ENCODE measurements around the gene MGAT4A. TPM values are rescaled to one million over a fixed set of nuclear protein-coding genes. Genes with fewer than 3 reads are reported as not detected.
"Not testable (repeated sequence)": the region's sequence is repeated elsewhere in the genome, so short reads cannot be mapped to it uniquely, and the experiment has no call there.

Gene MGAT4A
- total RNA-seq, 2 donors from 2014 or later: 34.2 to 36.2 TPM

DNA sequence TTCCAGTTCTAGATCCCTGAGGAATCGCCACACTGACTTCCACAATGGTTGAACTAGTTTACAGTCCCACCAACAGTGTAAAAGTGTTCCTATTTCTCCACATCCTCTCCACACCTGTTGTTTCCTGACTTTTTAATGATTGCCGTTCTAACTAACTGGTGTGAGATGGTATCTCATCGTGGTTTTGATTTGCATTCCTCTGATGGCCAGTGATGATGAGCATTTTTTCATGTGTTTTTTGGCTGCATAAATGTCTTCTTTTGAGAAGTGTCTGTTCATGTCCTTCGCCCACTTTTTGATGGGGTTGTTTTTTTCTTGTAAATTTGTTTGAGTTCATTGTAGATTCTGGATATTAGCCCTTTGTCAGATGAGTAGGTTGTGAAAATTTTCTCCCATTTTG, 136.3 kb downstream of the MGAT4A start:
- intact Hi-C loops (cut with DNase I); DNase-seq (ENCODE audit: low spot score): not testable (repeated sequence)

DNA sequence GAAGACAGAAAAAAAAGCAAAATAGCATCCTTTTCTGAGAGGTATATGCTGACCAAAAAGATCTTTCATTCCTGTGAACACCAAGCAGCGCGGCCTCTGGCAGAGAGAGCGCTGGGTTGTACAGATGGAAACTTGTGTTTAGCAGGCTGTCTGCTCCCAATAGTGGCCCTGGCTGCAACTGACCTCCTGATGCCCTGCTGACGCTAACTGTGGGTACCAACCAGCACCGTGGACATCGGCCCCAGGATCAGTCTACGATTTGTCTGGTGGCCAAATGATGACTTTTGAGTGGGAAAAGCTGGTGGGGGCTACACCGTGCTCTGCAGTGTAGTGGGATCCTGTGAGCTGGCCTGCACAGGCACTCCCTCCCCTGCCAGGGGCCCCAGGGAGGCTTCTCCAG, 138.4 kb downstream of the MGAT4A start:
- no peak for DNase-seq (ENCODE audit: low spot score)
- intact Hi-C loops (cut with DNase I): no loop called here

DNA sequence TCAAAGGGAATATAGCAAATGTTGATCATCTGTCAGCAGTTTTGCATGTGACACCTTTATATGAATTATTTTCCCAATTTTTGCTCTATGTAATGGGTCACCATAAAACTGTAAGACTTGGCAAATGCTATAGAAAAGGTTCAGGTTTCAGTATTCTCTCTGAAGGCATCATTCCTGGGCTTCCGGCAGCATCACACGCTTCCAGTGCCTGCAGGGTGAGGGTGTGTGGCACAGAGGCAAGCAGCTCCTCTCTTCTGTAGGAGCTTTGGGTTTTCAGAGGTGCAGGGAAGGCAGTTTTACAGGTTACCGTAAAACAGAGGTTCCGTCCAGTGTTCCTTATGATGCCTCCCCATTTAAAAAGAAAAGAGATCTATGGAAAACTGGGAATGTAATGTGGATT, 141.4 kb downstream of the MGAT4A start:
- DNase-seq (ENCODE audit: low spot score): no peak
- intact Hi-C loops (cut with DNase I): no loop called here

DNA sequence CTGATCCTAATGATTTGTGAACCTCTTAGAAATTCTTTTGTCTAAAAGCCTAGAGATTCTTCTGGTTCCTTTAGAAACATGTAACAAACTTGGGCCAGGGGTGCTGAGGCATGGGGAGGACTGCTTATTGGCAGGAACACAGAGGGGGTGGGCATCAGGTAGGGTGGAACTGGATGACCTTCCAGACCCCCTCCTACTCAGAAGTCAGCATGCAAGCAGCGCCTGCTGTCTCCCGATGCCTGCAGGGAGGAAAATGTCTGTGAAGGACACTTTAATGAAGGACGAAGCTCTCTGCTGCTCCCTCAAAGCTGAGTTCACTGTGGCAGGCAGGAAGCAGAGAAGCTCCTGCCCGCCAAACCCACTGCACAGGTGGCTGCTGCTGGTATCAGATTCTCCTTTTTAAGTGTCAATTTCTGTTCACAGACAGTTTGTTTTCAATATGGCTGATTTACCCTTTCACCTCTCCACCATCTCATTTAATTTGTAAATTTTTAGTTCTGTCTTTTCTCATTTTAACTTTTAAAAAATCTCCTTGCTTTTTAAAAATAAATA, 142.0 kb downstream of the MGAT4A start:
- intact Hi-C loops (cut with DNase I): no loop called here
- no peak for DNase-seq (ENCODE audit: low spot score)

DNA sequence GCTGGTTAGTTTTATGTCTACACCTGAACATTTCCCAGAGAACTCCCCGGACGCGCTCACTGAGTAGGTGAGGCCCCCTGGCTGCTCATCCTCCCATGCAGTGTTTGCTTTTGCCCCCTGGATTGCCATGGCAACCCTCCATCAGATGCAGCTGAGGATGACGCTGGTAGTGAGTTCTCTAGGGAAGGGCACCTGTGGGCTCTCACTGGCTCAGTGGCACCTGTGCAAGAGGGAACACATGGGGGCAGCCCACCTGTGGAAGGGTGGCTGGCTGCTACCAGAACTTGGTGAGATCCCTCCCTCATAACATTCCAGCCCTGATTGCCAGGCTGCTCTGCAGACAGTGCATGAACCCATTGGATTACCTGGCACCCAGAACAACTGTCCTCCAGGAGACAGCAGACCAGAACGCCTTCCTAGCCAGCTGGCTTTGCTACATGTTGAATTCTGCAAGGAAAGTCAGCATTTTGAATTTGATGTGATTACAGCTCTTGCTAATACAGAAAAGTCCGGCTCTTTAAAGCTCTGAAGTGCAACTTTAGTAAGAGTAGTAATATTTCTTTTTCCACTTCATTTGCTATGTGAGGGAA, 144.3 kb downstream of the MGAT4A start:
- DNase-seq (ENCODE audit: low spot score): no peak

DNA sequence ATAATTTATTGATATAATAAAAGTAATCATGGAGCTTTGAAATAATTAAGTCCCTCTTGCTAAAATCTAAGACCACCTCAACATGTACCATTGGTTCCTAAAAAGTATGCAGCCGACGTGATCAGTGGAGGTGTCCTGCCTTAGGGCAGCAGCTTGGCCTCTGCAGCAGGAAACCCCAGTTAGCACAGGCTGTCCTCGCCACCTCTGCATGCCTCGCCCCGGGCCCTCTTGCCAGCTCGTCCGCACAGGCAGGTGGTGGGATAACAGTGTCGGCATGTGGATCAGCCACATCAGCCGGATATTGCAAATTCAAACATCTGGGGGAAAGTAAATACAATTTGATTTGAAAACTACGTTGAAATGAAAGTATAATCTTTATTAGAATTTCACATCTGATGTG, 145.5 kb downstream of the MGAT4A start:
- no peak for DNase-seq (ENCODE audit: low spot score)
- intact Hi-C loops (cut with DNase I): no loop called here

More for the DNA sequence above, 144.3 kb downstream of the MGAT4A start:
- intact Hi-C loops (cut with DNase I): no loop called here

DNA sequence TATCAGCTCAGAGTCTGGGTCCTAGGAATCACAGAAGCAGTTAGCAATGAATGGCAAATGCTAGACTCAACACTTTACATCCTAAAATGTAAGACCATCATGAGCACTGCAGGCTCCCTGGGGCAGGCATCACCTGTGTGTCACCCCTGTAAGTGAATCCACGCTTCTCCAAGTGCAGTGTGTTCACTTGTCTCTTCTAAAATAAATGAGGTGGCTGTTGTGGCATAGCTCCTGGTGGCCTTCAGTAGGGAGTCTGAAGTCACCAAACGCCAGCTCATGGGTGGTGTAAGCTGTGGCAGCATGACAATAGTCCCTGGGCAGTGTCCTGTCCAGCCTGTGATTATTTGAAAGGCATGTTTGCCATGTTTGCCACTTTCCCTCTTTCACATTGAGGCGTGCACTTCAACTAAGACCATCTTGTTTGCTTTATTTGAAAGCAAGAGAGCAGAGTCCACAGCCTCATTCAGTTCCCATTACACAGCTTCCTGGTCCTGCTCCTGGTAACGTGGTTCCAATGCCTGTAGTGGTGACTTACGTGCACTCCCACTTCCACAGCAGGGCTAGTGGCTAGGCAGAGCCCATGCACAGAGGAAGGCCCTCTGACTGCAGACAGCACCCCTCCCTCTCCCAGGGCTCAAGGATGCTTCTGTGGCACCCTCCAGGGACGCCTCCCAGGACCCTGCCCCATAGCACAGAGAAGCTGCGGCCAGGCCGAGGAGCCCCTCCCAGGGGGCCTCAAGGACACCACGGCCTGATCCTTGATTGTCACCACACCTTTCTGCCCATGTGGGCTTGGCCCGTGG, 146.9 kb downstream of the MGAT4A start:
- no peak for DNase-seq (ENCODE audit: low spot score)
- intact Hi-C loops (cut with DNase I): no loop called here

DNA sequence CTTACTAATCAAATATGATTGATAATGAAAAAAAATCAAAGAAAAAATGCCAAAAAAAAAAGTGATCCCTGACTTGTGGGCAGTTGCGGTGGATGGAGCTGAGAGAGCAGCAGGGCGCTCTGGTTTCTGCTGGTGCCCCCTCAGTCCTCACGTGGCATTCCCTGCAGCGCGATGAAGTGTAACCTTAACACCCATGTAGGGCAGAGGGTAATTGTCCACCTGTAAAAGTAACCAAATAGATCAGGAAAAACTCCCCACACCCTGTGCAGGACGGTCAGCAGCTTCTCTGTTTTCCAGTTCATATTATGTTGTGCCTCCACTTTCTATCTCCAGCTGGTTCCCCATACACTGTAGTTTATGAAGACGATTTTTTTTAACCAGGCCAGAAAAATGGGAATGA, 147.7 kb downstream of the MGAT4A start:
- DNase-seq (ENCODE audit: low spot score): no peak
- intact Hi-C loops (cut with DNase I): no loop called here

DNA sequence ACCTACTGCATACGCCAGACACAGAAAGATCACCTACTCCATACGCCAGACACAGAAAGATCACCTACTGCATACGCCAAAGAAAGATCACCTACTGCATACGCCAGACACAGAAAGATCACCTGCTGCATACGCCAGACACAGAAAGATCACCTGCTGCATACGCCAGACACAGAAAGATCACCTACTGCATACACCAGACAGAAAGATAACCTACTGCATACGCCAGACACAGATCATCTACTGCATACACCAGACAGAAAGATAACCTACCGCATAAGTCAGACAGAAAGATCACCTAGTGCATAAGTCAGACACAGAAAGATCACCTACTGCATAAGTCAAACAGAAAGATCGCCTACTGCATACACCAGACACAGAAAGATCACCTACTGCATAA, 148.4 kb downstream of the MGAT4A start:
- no peak for DNase-seq (ENCODE audit: low spot score)
- intact Hi-C loops (cut with DNase I): no loop called here

DNA sequence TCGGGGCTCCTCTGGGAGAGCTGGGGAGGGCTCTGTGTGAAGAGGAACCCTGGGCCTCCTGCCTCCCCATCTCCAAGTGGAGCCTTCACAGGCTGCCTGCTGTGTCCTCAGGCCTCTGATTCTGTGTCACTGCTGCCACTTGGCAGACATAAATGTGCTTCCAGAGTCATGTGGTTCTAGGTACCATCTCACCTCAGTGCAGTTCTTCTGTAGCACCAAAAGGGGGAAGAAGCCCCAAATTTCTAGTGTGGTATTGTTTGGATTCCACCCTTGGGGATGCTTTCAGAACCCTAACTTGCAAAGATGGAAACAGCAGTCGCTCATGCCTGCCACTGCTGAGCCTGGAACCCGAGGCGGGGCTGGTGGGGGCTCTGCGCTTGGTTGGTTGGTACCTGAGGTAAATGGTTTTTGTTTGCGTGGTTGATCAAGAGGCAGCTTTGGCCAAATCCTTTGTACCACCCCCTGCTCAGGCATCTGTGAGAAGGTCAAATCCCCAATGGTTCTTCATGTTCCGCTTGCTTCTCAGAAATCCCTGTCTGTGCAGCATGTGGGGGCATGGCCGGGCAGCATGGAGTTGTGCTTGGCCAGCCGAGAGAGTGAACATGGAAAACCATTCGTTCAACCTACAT, 150.2 kb downstream of the MGAT4A start:
- DNase-seq (ENCODE audit: low spot score): no peak
- intact Hi-C loops (cut with DNase I): no loop called here

DNA sequence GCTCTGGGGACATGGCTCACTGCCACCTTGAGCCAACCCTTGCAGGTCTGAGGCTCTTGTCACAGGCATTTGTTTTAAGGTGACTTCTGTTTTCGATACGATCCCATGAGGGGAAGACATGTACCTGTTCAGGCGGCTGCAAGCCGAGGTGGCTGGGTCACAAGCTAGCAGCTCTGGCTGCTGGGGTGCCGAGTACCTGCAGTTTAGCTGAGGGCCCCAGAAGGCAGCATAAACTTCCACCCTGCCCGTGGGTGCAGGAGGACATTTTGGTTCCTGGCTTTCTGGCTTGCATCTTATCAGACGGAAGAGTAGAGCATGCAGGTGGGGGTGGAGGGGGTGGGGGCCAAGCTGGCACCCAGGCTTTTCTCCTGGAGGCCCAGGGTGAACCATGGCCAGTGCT, 151.0 kb downstream of the MGAT4A start:
- intact Hi-C loops (cut with DNase I): no loop called here

DNA sequence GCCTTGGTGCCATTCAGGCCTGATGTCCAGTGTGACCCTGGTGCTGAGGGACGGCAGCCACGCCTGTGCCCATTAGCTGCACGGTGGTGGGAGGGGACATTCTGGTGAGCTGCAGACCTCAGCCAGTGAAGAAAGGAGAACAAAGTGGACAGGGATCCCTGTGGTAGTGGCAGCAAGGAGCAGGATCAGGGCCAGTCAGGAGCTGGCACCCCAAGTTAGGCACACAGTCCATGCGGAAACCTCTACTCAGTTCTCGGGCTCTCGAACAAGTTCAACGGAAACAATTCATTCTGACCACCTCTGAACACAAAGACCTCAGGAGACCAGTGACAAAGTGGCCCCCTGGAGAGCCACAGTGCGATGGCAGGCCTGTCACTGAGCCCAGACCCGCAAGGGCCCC, 152.7 kb downstream of the MGAT4A start:
- no peak for DNase-seq (ENCODE audit: low spot score)
- intact Hi-C loops (cut with DNase I): no loop called here

More for the DNA sequence above, 151.0 kb downstream of the MGAT4A start:
- no peak for DNase-seq (ENCODE audit: low spot score)

DNA sequence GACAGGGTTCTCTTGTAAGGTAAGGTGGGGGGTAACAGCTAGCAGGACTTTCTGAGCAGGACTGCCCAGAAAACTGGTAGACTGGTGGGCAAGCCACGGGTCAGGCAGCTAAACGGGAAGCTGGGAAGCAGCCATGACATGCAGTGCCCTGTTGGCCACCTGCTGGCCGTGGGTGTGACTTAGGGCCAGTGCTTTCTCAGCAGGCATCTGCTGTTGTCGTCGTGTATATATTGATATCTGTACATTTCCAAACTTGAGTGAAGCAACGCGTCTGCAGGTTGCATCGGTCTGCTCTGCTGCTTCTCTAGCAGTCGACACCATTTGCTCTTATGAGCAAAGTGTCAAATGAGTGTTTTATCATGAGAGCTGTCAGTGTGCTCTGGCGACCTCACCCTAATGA, 153.6 kb downstream of the MGAT4A start:
- DNase-seq (ENCODE audit: low spot score): no peak
- intact Hi-C loops (cut with DNase I): no loop called here

DNA sequence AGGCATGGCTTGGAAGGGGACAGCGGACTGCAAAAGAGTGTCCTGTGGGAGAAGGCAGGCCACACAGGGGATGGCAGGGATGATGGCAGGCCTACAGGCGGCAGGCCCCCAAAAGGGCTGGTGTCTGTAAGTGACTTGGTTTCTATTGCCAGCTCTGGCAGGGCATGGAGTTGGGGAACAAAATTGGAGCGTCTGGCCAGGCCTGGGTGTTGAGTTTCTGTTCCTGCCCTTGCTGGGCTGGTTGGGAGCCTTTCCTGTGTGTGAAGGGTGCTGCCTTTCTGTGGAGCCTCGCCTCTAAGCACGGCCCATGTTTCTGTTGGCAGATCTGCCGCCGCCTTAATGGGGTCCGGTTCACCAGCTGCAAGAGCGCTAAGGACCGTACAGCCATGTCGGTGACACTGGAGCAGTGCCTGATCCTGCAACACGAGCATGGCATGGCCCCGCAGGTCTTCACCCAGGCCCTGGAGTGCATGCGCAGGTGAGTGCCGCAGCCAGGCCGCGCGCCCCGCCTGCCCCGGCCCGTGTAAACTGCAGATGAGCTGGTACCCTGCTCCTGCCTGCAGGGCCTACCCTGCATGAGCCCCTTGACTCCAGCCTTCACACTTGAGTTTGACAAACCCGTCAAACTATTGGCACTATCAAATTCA, 154.1 kb downstream of the MGAT4A start:
- no peak for DNase-seq (ENCODE audit: low spot score)
- intact Hi-C loops (cut with DNase I): no loop called here

DNA sequence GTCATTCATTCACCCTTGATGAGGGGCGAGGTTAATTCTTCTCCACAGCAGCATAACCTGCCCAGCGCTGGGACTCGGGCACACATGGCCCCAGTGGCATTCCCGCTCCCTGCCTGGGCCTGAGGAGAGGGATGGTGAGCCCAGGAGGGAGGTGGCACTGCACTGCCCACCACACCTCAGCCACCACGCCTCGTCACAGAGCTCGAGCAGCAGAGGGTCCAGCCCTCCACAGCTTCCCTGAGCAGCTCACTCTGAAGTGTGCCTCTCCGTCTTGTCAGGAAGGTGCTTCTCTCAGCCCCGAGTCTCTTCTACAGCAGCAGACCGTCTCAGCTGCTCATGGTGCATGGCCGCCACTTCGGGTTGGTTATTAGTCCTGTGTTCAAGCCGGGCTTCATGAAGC, 157.5 kb downstream of the MGAT4A start:
- intact Hi-C loops (cut with DNase I): no loop called here
- DNase-seq (ENCODE audit: low spot score): no peak

DNA sequence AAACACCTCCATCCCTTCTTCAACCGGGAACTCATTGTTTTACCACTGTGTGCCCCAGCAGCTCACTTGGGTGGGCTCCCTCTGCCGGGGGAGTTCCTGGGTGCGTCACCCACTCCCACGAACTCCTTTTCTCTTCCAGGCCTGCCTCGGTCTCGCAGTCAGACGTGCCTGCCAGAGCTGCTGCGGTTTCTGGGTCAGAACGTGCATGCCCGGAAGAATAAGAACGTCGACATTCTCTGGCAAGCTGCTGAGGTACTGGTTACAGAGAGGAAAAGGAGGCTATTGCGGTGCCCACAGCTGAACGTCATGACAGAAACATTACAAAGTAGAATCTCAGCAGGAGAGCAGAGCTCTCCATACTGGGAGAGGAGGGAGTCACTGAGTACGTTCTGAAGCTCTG, 158.3 kb downstream of the MGAT4A start:
- no peak for DNase-seq (ENCODE audit: low spot score)
- intact Hi-C loops (cut with DNase I): no loop called here

DNA sequence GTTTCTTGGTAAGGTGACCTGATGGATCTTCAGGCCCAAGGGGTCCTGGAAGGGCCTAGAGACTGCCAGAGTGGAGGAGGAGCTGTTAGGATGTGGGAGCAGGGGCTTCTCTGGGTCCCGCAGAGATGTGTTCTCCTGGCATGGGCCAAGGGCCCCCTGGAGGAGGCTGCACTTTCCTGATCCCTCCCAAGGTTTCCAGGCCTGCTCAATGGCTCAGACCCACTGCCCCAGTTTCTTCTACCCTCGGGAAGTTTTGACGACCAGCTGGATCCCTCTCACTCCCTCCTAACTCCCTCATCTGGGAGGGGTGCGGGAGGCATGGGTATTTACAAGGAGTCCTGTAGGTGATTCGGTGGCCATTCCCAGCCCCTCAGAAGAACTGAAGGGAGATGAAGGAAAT, 158.7 kb downstream of the MGAT4A start:
- intact Hi-C loops (cut with DNase I): no loop called here
- no peak for DNase-seq (ENCODE audit: low spot score)

DNA sequence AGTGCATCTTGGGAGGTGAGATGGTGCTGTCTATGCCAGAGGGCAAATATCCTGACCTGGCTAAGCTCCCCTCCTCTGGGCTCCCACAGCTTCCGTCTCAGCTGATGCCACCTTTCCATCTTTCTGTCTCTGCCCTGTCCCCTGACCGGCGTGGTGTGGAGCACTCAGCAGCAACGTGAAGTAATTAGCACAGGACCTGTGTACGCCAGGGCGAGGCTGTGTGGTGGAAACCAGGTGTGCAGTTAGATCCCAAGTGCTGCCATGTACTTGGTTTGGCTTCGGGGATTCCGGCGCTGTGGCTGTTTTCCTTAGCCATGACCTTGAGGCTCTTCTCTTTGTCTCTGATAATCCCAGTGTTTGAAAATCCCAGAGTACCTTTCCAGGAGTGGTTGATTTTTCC, 159.1 kb downstream of the MGAT4A start:
- no peak for DNase-seq (ENCODE audit: low spot score)
- intact Hi-C loops (cut with DNase I): no loop called here

DNA sequence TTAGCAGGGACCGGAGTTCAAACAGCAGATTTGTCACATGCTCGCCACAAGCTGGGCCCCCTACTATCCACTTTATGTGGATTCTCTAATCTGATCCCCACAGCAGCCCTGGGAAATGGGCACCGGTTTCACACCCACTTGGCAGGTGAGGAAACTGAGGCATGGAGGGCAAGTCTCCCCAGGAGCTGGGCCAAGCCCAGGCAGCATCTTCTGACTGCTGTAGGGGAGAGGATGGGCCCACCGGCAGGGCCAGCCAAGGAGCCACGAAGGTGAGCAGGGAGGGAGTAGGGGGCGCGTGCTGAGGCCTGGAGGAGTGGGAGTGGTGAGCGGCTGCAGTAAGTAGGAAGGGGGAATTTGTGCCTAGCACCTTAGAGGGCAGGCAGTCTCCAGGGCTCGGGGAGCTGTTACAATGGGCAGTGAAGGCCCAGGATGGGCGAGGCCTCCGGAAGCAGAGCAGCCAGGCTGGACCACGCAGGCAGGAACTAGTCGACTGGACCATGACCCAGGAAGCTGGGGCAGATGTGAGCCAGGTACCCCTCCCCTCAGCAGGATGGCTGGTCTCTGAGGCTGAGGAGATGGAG, 159.7 kb downstream of the MGAT4A start:
- intact Hi-C loops (cut with DNase I): no loop called here
- DNase-seq (ENCODE audit: low spot score): no peak

DNA sequence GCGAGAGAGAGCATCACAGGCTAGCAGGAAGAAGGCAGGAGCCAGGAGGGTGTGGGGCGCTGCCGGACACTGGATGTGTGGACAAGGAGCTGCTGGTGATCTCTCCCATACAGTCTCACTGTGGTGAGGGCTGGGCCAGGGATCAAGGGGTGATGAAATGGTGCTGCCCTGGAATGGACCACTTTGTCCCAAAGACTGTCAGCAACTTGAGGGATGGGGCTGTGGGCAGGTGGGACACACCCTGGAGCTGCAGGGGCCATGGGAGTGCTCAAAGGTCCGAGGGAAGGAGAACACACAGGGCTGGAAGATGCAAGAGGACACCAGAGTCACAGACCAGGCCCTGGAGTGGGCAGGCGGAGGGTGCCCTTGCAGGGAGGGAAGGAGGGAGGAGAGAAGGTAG, 160.6 kb downstream of the MGAT4A start:
- intact Hi-C loops (cut with DNase I): no loop called here
- no peak for DNase-seq (ENCODE audit: low spot score)

All from posterior vena cava (tissue), 2 donors.